H1 (cell line): ENCODE data around the gene MCF2L. TPM values are rescaled to one million over a fixed set of nuclear protein-coding genes. Genes with fewer than 3 reads are reported as not detected.

ENCODE experiments used
- CTCF ChIA-PET: fragments of 300-600 bp; sonication (Branson Sonifier 250); formaldehyde crosslinking; loops from one replicate; lab custom pipeline; 2021; ENCODE audit not compliant: partially characterized antibody; lab: Charles Lee
- POLR2A ChIA-PET: fragments of 300-600 bp; sonication (Branson Sonifier 250); formaldehyde crosslinking; loops from one replicate; lab custom pipeline; 2021; ENCODE audit warnings: inconsistent platforms; ENCODE audit not compliant: partially characterized antibody; lab: Charles Lee
- DNase-seq, 2 experiments: peaks; one replicate each; pipeline versions ENCODE4 v3.0.0 to v3.0.0-alpha.2; 2010 to 2022; ENCODE audit warnings: low spot score in 2 of 2, low read depth in 1 of 2, mixed read lengths in 1 of 2
- FAIRE-seq: peaks from 2 replicates; lab custom pipeline; 2011; peaks lifted over from hg19 to GRCh38; lab: Jason Lieb, UNC
- H2AFZ ChIP-seq: 2 replicates; pipeline ENCODE4 v1.8.1; 2012; ENCODE audit warnings: low read length, inconsistent platforms
- H2AK5ac ChIP-seq: 2 replicates; pipeline ENCODE4 v1.6.1; 2013; ENCODE audit warnings: low read depth, low read length
- H2BK120ac ChIP-seq: replicated peaks from 2 replicates; pipeline ENCODE3; 2013; ENCODE audit warnings: low read depth, low read length, inconsistent platforms
- H2BK12ac ChIP-seq: 2 replicates; pipeline ENCODE4 v1.6.1; 2013; ENCODE audit warnings: low read depth, low read length
- H2BK15ac ChIP-seq: 2 replicates; pipeline ENCODE4 v1.6.1; 2013; ENCODE audit warnings: low read length
- H2BK20ac ChIP-seq: 2 replicates; pipeline ENCODE4 v1.6.1; 2013; ENCODE audit warnings: low read length
- H2BK5ac ChIP-seq: 2 replicates; pipeline ENCODE4 v1.6.1; 2013; ENCODE audit warnings: low read depth, low read length
- H3K14ac ChIP-seq: 2 replicates; pipeline ENCODE4 v1.6.1; 2013; ENCODE audit warnings: inconsistent platforms; ENCODE audit not compliant: insufficient read length
- H3K18ac ChIP-seq: 2 replicates; pipeline ENCODE4 v1.6.1; 2013; ENCODE audit warnings: low read length; ENCODE audit errors: extremely low read depth
- H3K23ac ChIP-seq: 2 replicates; pipeline ENCODE4 v1.6.1; 2013; ENCODE audit warnings: inconsistent platforms; ENCODE audit not compliant: insufficient read length
- H3K23me2 ChIP-seq: 2 replicates; pipeline ENCODE4 v1.6.1; 2013; ENCODE audit warnings: low read depth, low read length
- H3K27ac ChIP-seq: 2 replicates; pipeline ENCODE4 v1.6.1; 2011; ENCODE audit warnings: low read depth, low read length, inconsistent platforms
- H3K27me3 ChIP-seq, 4 experiments: replicated peaks in 1 of 4; 1 replicate in 1 of 4; 2 replicates in 3 of 4; pipeline versions ENCODE4 v1.6.1 to v1.8.1; 2011 to 2013; ENCODE audit warnings: low read length in 3 of 4, mild to moderate bottlenecking in 3 of 4, inconsistent platforms in 2 of 4, mixed read lengths in 2 of 4, moderate library complexity in 1 of 4; ENCODE audit not compliant: control insufficient read depth in 3 of 4, insufficient read depth in 3 of 4; ENCODE audit errors: extremely low read depth in 1 of 4
- H3K36me3 ChIP-seq, 4 experiments: 2 replicates each; pipeline versions ENCODE4 v1.6.1 to v1.8.1; 2011 to 2013; ENCODE audit warnings: mild to moderate bottlenecking in 4 of 4, low read length in 3 of 4, moderate library complexity in 2 of 4, control low read depth in 1 of 4, inconsistent platforms in 1 of 4; ENCODE audit not compliant: insufficient read depth in 4 of 4, control insufficient read depth in 2 of 4
- H3K4ac ChIP-seq: replicated peaks from 2 replicates; pipeline ENCODE3; 2013; ENCODE audit warnings: low read length, low read depth, mixed read lengths, inconsistent platforms; ENCODE audit not compliant: insufficient read length
- H3K4me1 ChIP-seq, 4 experiments: replicated peaks in 1 of 4; 1 replicate in 1 of 4; 2 replicates in 3 of 4; pipeline versions ENCODE4 v1.6.1 to v1.8.1; 2011 to 2013; ENCODE audit warnings: low read length in 3 of 4, inconsistent platforms in 2 of 4, mixed read lengths in 1 of 4; ENCODE audit not compliant: insufficient read depth in 4 of 4, control insufficient read depth in 3 of 4
- H3K4me2 ChIP-seq, 2 experiments: 2 replicates each; pipeline versions ENCODE4 v1.6.1 to v1.8.1; 2011 to 2013; ENCODE audit warnings: low read depth in 2 of 2, low read length in 2 of 2, control low read depth in 1 of 2, inconsistent platforms in 1 of 2, mild to moderate bottlenecking in 1 of 2; ENCODE audit not compliant: insufficient read depth in 1 of 2
- H3K4me3 ChIP-seq, 4 experiments: fragments of 200-600, 300-600 bp in 1 of 4; sonication (generic), shearing (Covaris generic), sonication (Bioruptor Twin) in 1 of 4; 2 replicates each; pipeline versions ENCODE4 v1.5.1 to v1.8.1; 2011 to 2016; ENCODE audit warnings: low read length in 4 of 4, low read depth in 3 of 4, control low read depth in 2 of 4, inconsistent platforms in 2 of 4, mild to moderate bottlenecking in 2 of 4, mixed read lengths in 1 of 4, moderate library complexity in 1 of 4; ENCODE audit not compliant: insufficient read depth in 2 of 4; ENCODE audit errors: extremely low read depth in 1 of 4
- H3K56ac ChIP-seq: replicated peaks from 2 replicates; pipeline ENCODE3; 2013; ENCODE audit warnings: low read depth, mild to moderate bottlenecking, mixed read lengths, low read length, inconsistent platforms; ENCODE audit not compliant: insufficient read length
- H3K79me1 ChIP-seq: 2 replicates; pipeline ENCODE4 v1.6.1; 2013; ENCODE audit warnings: low read depth, low read length, control low read depth
- H3K79me2 ChIP-seq, 2 experiments: 2 replicates each; pipeline versions ENCODE4 v1.6.1 to v1.8.1; 2012 to 2013; ENCODE audit warnings: low read length in 2 of 2, mild to moderate bottlenecking in 2 of 2, inconsistent platforms in 1 of 2; ENCODE audit not compliant: insufficient read depth in 2 of 2, control insufficient read depth in 1 of 2
- H3K9ac ChIP-seq, 4 experiments: replicated peaks in 1 of 4; 1 replicate in 1 of 4; 2 replicates in 3 of 4; pipeline versions ENCODE4 v1.6.1 to v1.8.1; 2011 to 2013; ENCODE audit warnings: low read depth in 3 of 4, low read length in 3 of 4, control low read depth in 2 of 4, mild to moderate bottlenecking in 2 of 4, moderate library complexity in 2 of 4, inconsistent platforms in 1 of 4; ENCODE audit errors: extremely low read depth in 1 of 4
- H3K9me3 ChIP-seq, 2 experiments: 2 replicates each; pipeline versions ENCODE4 v1.6.1 to v1.8.1; 2012 to 2013; ENCODE audit warnings: mild to moderate bottlenecking in 2 of 2, moderate library complexity in 2 of 2, control low read depth in 1 of 2, inconsistent platforms in 1 of 2, low read depth in 1 of 2, low read length in 1 of 2, mixed read lengths in 1 of 2; ENCODE audit not compliant: insufficient read depth in 2 of 2
- H4K20me1 ChIP-seq, 2 experiments: replicated peaks in 1 of 2; 2 replicates each; pipeline versions ENCODE3 to v1.8.1; 2011 to 2013; ENCODE audit warnings: inconsistent platforms in 2 of 2, low read length in 2 of 2, mild to moderate bottlenecking in 1 of 2; ENCODE audit not compliant: insufficient read depth in 2 of 2, control insufficient read depth in 1 of 2
- H4K5ac ChIP-seq: 2 replicates; pipeline ENCODE4 v1.6.1; 2013; ENCODE audit warnings: low read length, low read depth, mixed read lengths, inconsistent platforms; ENCODE audit not compliant: insufficient read length
- H4K8ac ChIP-seq: 2 replicates; pipeline ENCODE4 v1.8.0; 2013; ENCODE audit warnings: mild to moderate bottlenecking, moderate library complexity, low read length, inconsistent platforms; ENCODE audit not compliant: insufficient read depth; ENCODE audit errors: extremely low read depth
- H4K91ac ChIP-seq: replicated peaks from 2 replicates; pipeline ENCODE3; 2013; ENCODE audit warnings: low read length, mixed read lengths, inconsistent platforms; ENCODE audit not compliant: insufficient read length
- BACH1 ChIP-seq: IDR thresholded peaks from 2 replicates; pipeline ENCODE4 v1.6.1; 2012; ENCODE audit warnings: low read length, improper control_type of control experiment
- CEBPB ChIP-seq: IDR thresholded peaks from 2 replicates; pipeline ENCODE4 v1.6.1; 2012; ENCODE audit warnings: low read depth, low read length
- CTBP2 ChIP-seq: IDR thresholded peaks from 2 replicates; pipeline ENCODE4 v1.7.0; 2011; ENCODE audit warnings: borderline replicate concordance, mild to moderate bottlenecking, moderate library complexity, mixed read lengths, low read length; ENCODE audit not compliant: insufficient read depth, insufficient read length
- NANOG ChIP-seq: IDR thresholded peaks from 2 replicates; pipeline ENCODE4 v1.6.1; 2011; ENCODE audit warnings: low read length, low read depth, mild to moderate bottlenecking, inconsistent platforms; ENCODE audit not compliant: insufficient read depth, poor library complexity, severe bottlenecking
- POLR2A ChIP-seq, 2 experiments: IDR thresholded peaks; 1 replicate in 1 of 2; 2 replicates in 1 of 2; pipeline ENCODE4 v1.6.1; 2011; ENCODE audit warnings: low read depth in 2 of 2, low read length in 2 of 2, mild to moderate bottlenecking in 2 of 2; ENCODE audit errors: control extremely low read depth in 1 of 2
- POLR2AphosphoS5 ChIP-seq: IDR thresholded peaks from 2 replicates; pipeline ENCODE4 v1.6.1; 2011; ENCODE audit warnings: low read depth, low read length
- SIN3A ChIP-seq, 2 experiments: IDR thresholded peaks in 1 of 2; conservative IDR thresholded peaks in 1 of 2; 2 replicates each; pipeline ENCODE4 v1.6.1; 2011 to 2012; ENCODE audit warnings: low read length in 2 of 2, improper control_type of control experiment in 1 of 2, low read depth in 1 of 2, mild to moderate bottlenecking in 1 of 2
- WGBS, 2 experiments: shearing (Covaris generic) in 1 of 2; methylation state at CpG; one replicate each; pipeline versions ENCODE4 v1.1.6 to v1.1.7; 2013 to 2015; ENCODE audit warnings: low lambda C conversion rate in 2 of 2, mixed read lengths in 2 of 2, inconsistent platforms in 1 of 2, low coverage in 1 of 2, missing lambda C conversion rate in 1 of 2; ENCODE audit not compliant: insufficient replicate concordance in 2 of 2, insufficient coverage in 1 of 2, insufficient read length in 1 of 2; ENCODE audit errors: extremely low coverage in 1 of 2, missing lambda C conversion rate in 1 of 2; 5-methylcytosine and 5-hydroxymethylcytosine counted together
- polyA plus RNA-seq, 7 experiments: library from polyadenylated mRNA; depleted of rRNA in 3 of 7; stranded (reverse) in 5 of 7; unstranded in 2 of 7; fragments of >200 nt in 5 of 7; fragments of 200-250 nt in 2 of 7; gene quantifications; 1 replicate in 5 of 7; 2 replicates in 1 of 7; 4 replicates in 1 of 7; pipeline versions ENCODE4 v1.2.1 to v1.2.3, GENCODE V29; 2011 to 2013; ENCODE audit warnings: missing spikeins in 2 of 7, mixed read lengths in 2 of 7
- total RNA-seq: library from RNA; stranded (reverse); fragmentation: NEBNext Ultra II Directional; extraction: Animal tissue kit (Norgen Biotek cat#: 25700); gene quantifications from 2 replicates; pipeline ENCODE4 v1.2.1, GENCODE V29; 2021

The MCF2L gene
- total and polyA plus RNA-seq, 2 of the 8 experiments (the other 6 are each of a cell fraction or from before 2014, with no cell fraction given) = 10.1 to 24.4 TPM

- Histone ChIP-seq H4K91ac (no peak overlapping the region), H3K23me2 (no peaks in the 10 kb centered on the region), H3K56ac (no peak overlapping the region), H2AK5ac (no peak overlapping the region), H3K18ac (no peak overlapping the region), H3K4ac (no peak overlapping the region), H3K4me2 (no peak overlapping the region), H3K23ac (no peak overlapping the region), H3K27me3 (no peaks in the 10 kb centered on the region), H3K79me2 (0 out of 4 replicates have a peak, but pooled peaks cover 0 to 3% of the 10 kb centered on the region in 2 experiments), H3K79me1 (0 out of 2 replicates have a peak, but pooled peaks cover 3% of the 10 kb centered on the region), H3K14ac (no peak overlapping the region), H3K9ac (no peak overlapping the region), H2BK5ac (no peak overlapping the region), H3K4me3 (no peak overlapping the region), H2BK120ac (no peak overlapping the region), H2BK12ac (no peak overlapping the region; the same call in 1 of the 2 replicates), H3K4me1 (peaks cover 0 to 11% (median 6%) of the 10 kb centered on the region in 4 experiments; a peak in 4 of 7 replicates), H3K27ac (no peak overlapping the region), H2AFZ (no peak overlapping the region), H3K36me3 (no peaks in the 10 kb centered on the region), H4K8ac (peak overlapping the region; percentile 29; the same call in 1 of the 2 replicates), H4K20me1 (peaks cover 2 to 6% of the 10 kb centered on the region in 2 experiments), H3K9me3 (no peaks in the 10 kb centered on the region), H2BK20ac (no peak overlapping the region), H2BK15ac (no peak overlapping the region), H4K5ac (no peak overlapping the region)
- 88% methylated on average over 6 of the region's 6 CpGs; no CpG with 5 or more reads in 1 of the 2 experiments for WGBS, 2 experiments
- no peak for TF ChIP-seq SIN3A (conservative IDR thresholded peaks at IDR 0.05 in 1 of 2, IDR thresholded peaks at IDR 0.05 in 1 of 2; ENCODE audit: low read depth in 1 of 2, low read length in 2 of 2)
- no peak for TF ChIP-seq CTBP2
- no peak for TF ChIP-seq CEBPB
- no peak for TF ChIP-seq BACH1
- no peak for TF ChIP-seq POLR2A (IDR thresholded peaks at IDR 0.05; ENCODE audit: control extremely low read depth in 1 of 2, low read depth in 2 of 2, low read length in 2 of 2)
- TF ChIP-seq NANOG = no peak
- no peak for TF ChIP-seq POLR2AphosphoS5
- ChIA-PET POLR2A (no interaction called here), CTCF (interaction anchor here (0.9 to 1.4 kb wide), 2 partner anchors 37 to 48 kb away, joined by 4 read pairs; no protein-coding TSS in a partner anchor)
- peak in 1 of 2 experiments; percentile 42 for DNase-seq
- FAIRE-seq = no peak
Measured at GRCh38 chr13:112934078-112934477, 34.9 kb upstream of the MCF2L start.
